ENCODE measurements around the gene PTH2. TPM values are rescaled to one million over a fixed set of nuclear protein-coding genes. Genes with fewer than 3 reads are reported as not detected.

The PTH2 gene
- total RNA-seq, 2 donors from 2014 or later = not detected

- Histone ChIP-seq H3K4me1 (peaks cover 27% of the 10 kb centered on the region), H3K27me3 (no peaks in the 10 kb centered on the region), H3K27ac (peak within 1 kb of the TSS in 3 of 4 donors; percentile 47 to 90 (median 55)), H3K4me3 (no peak within 1 kb of the TSS), H3K36me3 (replicated peaks in 1 of 2; ENCODE audit: insufficient read depth in 1 of 2, low read depth in 2 of 2) (no peaks in the 10 kb centered on the region), H3K9me3 (no peaks in the 10 kb centered on the region)
- intact Hi-C loops (cut with DNase I) = no loop called here
- no peak for TF ChIP-seq CTCF (IDR thresholded peaks at IDR 0.05)
- TF ChIP-seq POLR2A (IDR thresholded peaks at IDR 0.05) = peak in 2 of 3 donors; percentile 43 to 49
- ATAC-seq = peak; percentile 61
- peak; percentile 88 to 92 (median 90) for DNase-seq
- 32 to 40% methylated on average over 30 to 39 of the region's 40 CpGs for WGBS, 2 donors
Measured at GRCh38 chr19:49387936-49388372, 35.3 kb downstream of the PTH2 start, which contains the start of gene KASH5. TSS of gene KASH5 (plus strand) at chr19:49388249. CDS start at chr19:49390884, 2,635 bp downstream.

GRCh38 chr19:49383599-49383998, 39.6 kb downstream of the PTH2 start:
- TF ChIP-seq CTCF (IDR thresholded peaks at IDR 0.05) = no peak
- TF ChIP-seq POLR2A (IDR thresholded peaks at IDR 0.05) = no peak
- Histone ChIP-seq H3K9me3 (no peaks in the 10 kb centered on the region), H3K4me3 (no peak overlapping the region), H3K36me3 (replicated peaks in 1 of 2; ENCODE audit: insufficient read depth in 1 of 2, low read depth in 2 of 2) (no peaks in the 10 kb centered on the region), H3K4me1 (peaks cover 5% of the 10 kb centered on the region), H3K27me3 (no peaks in the 10 kb centered on the region), H3K27ac (no peak overlapping the region)
- no peak for DNase-seq
- intact Hi-C loops (cut with DNase I) = no loop called here
- WGBS, 2 donors = 41 to 86% methylated on average over 1 of the region's 1 CpG
- no peak for ATAC-seq

GRCh38 chr19:49382639-49383038, 40.6 kb downstream of the PTH2 start:
- no peaks in the 10 kb centered on the region for H3K36me3 ChIP-seq (replicated peaks in 1 of 2; ENCODE audit: insufficient read depth in 1 of 2, low read depth in 2 of 2)
- no peaks in the 10 kb centered on the region for H3K4me1 ChIP-seq
- H3K4me3 ChIP-seq = no peak overlapping the region
- intact Hi-C loops (cut with DNase I) = no loop called here
- no peak overlapping the region for H3K27ac ChIP-seq
- 90 to 93% methylated on average over 5 of the region's 5 CpGs for WGBS, 2 donors
- DNase-seq (no peak), ATAC-seq (no peak)
- H3K9me3 ChIP-seq = no peaks in the 10 kb centered on the region
- H3K27me3 ChIP-seq = no peaks in the 10 kb centered on the region
- TF ChIP-seq POLR2A (IDR thresholded peaks at IDR 0.05) (no peak), CTCF (IDR thresholded peaks at IDR 0.05) (no peak)

- Histone ChIP-seq H3K36me3 (replicated peaks in 1 of 2; ENCODE audit: insufficient read depth in 1 of 2, low read depth in 2 of 2) (no peaks in the 10 kb centered on the region), H3K4me3 (no peak overlapping the region), H3K4me1 (no peaks in the 10 kb centered on the region), H3K9me3 (no peaks in the 10 kb centered on the region), H3K27ac (no peak overlapping the region), H3K27me3 (no peaks in the 10 kb centered on the region)
- no peak for ATAC-seq
- TF ChIP-seq CTCF (IDR thresholded peaks at IDR 0.05) (no peak), POLR2A (IDR thresholded peaks at IDR 0.05) (no peak)
- intact Hi-C loops (cut with DNase I) = no loop called here
- 95 to 96% methylated on average over 3 of the region's 3 CpGs for WGBS, 2 donors
- DNase-seq = no peak
Measured at GRCh38 chr19:49380391-49380790, 42.9 kb downstream of the PTH2 start.

- intact Hi-C loops (cut with DNase I) = no loop called here
- H3K27me3 ChIP-seq = no peaks in the 10 kb centered on the region
- H3K36me3 ChIP-seq (replicated peaks in 1 of 2; ENCODE audit: insufficient read depth in 1 of 2, low read depth in 2 of 2) = no peaks in the 10 kb centered on the region
- no peaks in the 10 kb centered on the region for H3K4me1 ChIP-seq
- TF ChIP-seq POLR2A (IDR thresholded peaks at IDR 0.05) (no peak), CTCF (IDR thresholded peaks at IDR 0.05) (no peak)
- no peak overlapping the region for H3K27ac ChIP-seq
- WGBS, 2 donors = 82 to 87% methylated on average over 3 of the region's 3 CpGs
- H3K9me3 ChIP-seq = no peaks in the 10 kb centered on the region
- DNase-seq = no peak
- ATAC-seq = no peak
- no peak overlapping the region for H3K4me3 ChIP-seq
Measured at GRCh38 chr19:49378512-49378911, 44.7 kb downstream of the PTH2 start.

Measured in body of pancreas (tissue), 4 donors.